ENCODE measurements around the gene FAM131B. TPM values are rescaled to one million over a fixed set of nuclear protein-coding genes. Genes with fewer than 3 reads are reported as not detected.

The FAM131B gene
- total and polyA plus RNA-seq, 9 of the 15 experiments (the other 6 are each of a cell fraction or from before 2014, with no cell fraction given), result 0.03 to 0.04 TPM; not detected in 7

GRCh38 chr7:143321734-143322133 is 40.8 kb downstream of the FAM131B start:
- no TSS peak for BruUV-seq (replicated peaks)
- peak; percentile 27; the same call in 2 of the 3 replicates for ATAC-seq

More at GRCh38 chr7:143321734-143322133, 40.8 kb downstream of the FAM131B start:
- in situ Hi-C loops (cut with MboI) (no loop called here), intact Hi-C loops (cut with micrococcal nuclease) (loop anchor here (5.0 kb wide), 1 partner anchor 96 kb away; no protein-coding TSS in a partner anchor)
- no peaks in the 10 kb centered on the region for H3K9me3 ChIP-seq (replicated peaks; ENCODE audit: control insufficient read depth, insufficient read depth, low read depth, low read length)
- peaks cover 0 to 3% of the 10 kb centered on the region in 2 experiments; a peak in 1 of 5 replicates for H3K4me1 ChIP-seq (replicated peaks in 1 of 2; ENCODE audit: control insufficient read depth in 2 of 2, insufficient read depth in 2 of 2, low read length in 2 of 2)
- TF ChIP-seq, protein P1, sequence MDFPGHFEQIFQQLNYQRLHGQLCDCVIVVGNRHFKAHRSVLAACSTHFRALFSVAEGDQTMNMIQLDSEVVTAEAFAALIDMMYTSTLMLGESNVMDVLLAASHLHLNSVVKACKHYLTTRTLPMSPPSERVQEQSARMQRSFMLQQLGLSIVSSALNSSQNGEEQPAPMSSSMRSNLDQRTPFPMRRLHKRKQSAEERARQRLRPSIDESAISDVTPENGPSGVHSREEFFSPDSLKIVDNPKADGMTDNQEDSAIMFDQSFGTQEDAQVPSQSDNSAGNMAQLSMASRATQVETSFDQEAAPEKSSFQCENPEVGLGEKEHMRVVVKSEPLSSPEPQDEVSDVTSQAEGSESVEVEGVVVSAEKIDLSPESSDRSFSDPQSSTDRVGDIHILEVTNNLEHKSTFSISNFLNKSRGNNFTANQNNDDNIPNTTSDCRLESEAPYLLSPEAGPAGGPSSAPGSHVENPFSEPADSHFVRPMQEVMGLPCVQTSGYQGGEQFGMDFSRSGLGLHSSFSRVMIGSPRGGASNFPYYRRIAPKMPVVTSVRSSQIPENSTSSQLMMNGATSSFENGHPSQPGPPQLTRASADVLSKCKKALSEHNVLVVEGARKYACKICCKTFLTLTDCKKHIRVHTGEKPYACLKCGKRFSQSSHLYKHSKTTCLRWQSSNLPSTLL (IDR thresholded peaks at IDR 0.05), result no peak
- no peak for TF ChIP-seq OTX1 (CRISPR knock-in tag; IDR thresholded peaks at IDR 0.05)
- peak; percentile 22 to 43 (median 24); a peak in 3 of 6 replicates for TF ChIP-seq CTCF (IDR thresholded peaks at IDR 0.05 in 2 of 3, conservative IDR thresholded peaks at IDR 0.05 in 1 of 3; ENCODE audit: insufficient read depth in 2 of 3, low read depth in 1 of 3, low read length in 3 of 3)
- 0 out of 4 replicates have a peak, but pooled peaks of 1 of the 2 experiments have one; percentile 29 for TF ChIP-seq MAZ (CRISPR knock-in tag; conservative IDR thresholded peaks at IDR 0.05 in 1 of 2, IDR thresholded peaks at IDR 0.05 in 1 of 2)
- peak; percentile 38 to 55 for TF ChIP-seq RAD21 (CRISPR knock-in tag; conservative IDR thresholded peaks at IDR 0.05 in 1 of 2, IDR thresholded peaks at IDR 0.05 in 1 of 2)
- TF ChIP-seq, protein P2, sequence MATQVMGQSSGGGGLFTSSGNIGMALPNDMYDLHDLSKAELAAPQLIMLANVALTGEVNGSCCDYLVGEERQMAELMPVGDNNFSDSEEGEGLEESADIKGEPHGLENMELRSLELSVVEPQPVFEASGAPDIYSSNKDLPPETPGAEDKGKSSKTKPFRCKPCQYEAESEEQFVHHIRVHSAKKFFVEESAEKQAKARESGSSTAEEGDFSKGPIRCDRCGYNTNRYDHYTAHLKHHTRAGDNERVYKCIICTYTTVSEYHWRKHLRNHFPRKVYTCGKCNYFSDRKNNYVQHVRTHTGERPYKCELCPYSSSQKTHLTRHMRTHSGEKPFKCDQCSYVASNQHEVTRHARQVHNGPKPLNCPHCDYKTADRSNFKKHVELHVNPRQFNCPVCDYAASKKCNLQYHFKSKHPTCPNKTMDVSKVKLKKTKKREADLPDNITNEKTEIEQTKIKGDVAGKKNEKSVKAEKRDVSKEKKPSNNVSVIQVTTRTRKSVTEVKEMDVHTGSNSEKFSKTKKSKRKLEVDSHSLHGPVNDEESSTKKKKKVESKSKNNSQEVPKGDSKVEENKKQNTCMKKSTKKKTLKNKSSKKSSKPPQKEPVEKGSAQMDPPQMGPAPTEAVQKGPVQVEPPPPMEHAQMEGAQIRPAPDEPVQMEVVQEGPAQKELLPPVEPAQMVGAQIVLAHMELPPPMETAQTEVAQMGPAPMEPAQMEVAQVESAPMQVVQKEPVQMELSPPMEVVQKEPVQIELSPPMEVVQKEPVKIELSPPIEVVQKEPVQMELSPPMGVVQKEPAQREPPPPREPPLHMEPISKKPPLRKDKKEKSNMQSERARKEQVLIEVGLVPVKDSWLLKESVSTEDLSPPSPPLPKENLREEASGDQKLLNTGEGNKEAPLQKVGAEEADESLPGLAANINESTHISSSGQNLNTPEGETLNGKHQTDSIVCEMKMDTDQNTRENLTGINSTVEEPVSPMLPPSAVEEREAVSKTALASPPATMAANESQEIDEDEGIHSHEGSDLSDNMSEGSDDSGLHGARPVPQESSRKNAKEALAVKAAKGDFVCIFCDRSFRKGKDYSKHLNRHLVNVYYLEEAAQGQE (IDR thresholded peaks at IDR 0.05; ENCODE audit: borderline replicate concordance), result peak; percentile 81
- TF ChIP-seq, protein P2 (CRISPR knock-in tag; IDR thresholded peaks at IDR 0.05; ENCODE audit: low read depth), result no peak
- CTCF ChIA-PET (ENCODE audit: low intra/inter-chr PET ratio), result interaction anchor here (0.7 kb wide), 1 partner anchor 95 kb away, joined by 3 read pairs; no protein-coding TSS in a partner anchor
- H3K4me3 ChIP-seq, result no peak overlapping the region
- no peak overlapping the region for H3K27ac ChIP-seq (ENCODE audit: extremely low read depth, low read depth, low read length)
- DNase-seq (ENCODE audit: extremely low read depth in 1 of 4, low spot score in 3 of 4) (no peak), FAIRE-seq (no peak)
- H3K9me1 ChIP-seq (ENCODE audit: control insufficient read depth, insufficient read depth, low read length), result no peaks in the 10 kb centered on the region
- 2% methylated on average over 4 of the region's 4 CpGs for WGBS (ENCODE audit: insufficient coverage, low coverage, missing lambda C conversion rate)
- no peak overlapping the region for H2AFZ ChIP-seq (ENCODE audit: low read depth, low read length)
- H3K36me3 ChIP-seq (ENCODE audit: control insufficient read depth, insufficient read depth, low read length), result no peaks in the 10 kb centered on the region
- POLR2A ChIA-PET, result interaction anchor here (1.0 kb wide), 1 partner anchor 15 kb away, joined by 3 read pairs; no protein-coding TSS in a partner anchor
- no peak overlapping the region for H3K4me2 ChIP-seq (ENCODE audit: insufficient read depth, low read length)
- peaks cover 45 to 71% of the 10 kb centered on the region in 2 experiments; a peak in 4 of 5 replicates for H3K27me3 ChIP-seq (ENCODE audit: control insufficient read depth in 2 of 2, insufficient read depth in 2 of 2, low read length in 2 of 2)
- H3K9ac ChIP-seq (ENCODE audit: insufficient read depth in 1 of 2, low read depth in 2 of 2, low read length in 2 of 2), result no peak overlapping the region
- H4K20me1 ChIP-seq (replicated peaks; ENCODE audit: control insufficient read depth, insufficient read depth, low read length), result no peaks in the 10 kb centered on the region
- no peaks in the 10 kb centered on the region for H3K79me2 ChIP-seq (ENCODE audit: control insufficient read depth, insufficient read depth, low read length)
